ENCODE data around the gene PDLIM7.

The PDLIM7 gene

DNA sequence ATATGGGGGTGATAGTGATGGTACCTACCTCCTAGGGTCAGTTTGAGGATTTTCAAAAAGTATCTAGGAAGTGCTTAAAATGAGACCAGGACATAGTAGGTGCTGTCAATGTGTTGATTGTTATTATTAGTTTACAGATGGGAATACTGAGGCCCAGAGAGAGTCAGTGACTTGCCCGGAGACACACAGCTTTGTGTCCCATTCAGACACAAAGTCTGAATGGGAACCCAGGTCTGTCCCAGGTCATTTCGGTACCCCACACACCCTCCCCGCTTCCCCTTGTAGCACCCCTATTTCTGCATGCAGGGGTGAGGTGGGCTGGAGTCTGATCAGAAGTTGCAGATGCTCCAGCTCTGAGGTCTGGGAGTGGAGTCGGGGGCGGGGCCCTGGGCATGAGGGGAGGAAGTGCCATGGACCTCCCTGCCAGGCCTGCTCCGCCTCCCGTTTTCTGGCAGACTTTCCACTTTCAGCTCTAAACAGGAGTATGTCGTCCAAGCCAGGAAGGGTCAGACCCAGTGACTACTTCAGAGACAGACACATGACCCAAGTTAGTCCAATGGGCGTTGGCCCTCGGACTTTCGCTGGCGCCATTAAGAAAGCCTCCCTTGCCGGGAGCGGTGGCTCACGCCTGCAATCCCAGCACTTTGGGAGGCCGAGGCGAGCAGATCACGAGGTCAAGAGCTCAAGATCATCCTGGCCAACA lies 20.7 kb downstream of the PDLIM7 start:
- H3K4me3 ChIP-seq (replicated peaks; ENCODE audit: low read depth, low read length) = no peak overlapping the region
- TF ChIP-seq, protein P1, sequence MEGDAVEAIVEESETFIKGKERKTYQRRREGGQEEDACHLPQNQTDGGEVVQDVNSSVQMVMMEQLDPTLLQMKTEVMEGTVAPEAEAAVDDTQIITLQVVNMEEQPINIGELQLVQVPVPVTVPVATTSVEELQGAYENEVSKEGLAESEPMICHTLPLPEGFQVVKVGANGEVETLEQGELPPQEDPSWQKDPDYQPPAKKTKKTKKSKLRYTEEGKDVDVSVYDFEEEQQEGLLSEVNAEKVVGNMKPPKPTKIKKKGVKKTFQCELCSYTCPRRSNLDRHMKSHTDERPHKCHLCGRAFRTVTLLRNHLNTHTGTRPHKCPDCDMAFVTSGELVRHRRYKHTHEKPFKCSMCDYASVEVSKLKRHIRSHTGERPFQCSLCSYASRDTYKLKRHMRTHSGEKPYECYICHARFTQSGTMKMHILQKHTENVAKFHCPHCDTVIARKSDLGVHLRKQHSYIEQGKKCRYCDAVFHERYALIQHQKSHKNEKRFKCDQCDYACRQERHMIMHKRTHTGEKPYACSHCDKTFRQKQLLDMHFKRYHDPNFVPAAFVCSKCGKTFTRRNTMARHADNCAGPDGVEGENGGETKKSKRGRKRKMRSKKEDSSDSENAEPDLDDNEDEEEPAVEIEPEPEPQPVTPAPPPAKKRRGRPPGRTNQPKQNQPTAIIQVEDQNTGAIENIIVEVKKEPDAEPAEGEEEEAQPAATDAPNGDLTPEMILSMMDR (IDR thresholded peaks at IDR 0.05; ENCODE audit: low read length, missing control alignments) = no peak
- DNase-seq (ENCODE audit: low read depth) = peak; percentile 62

DNA sequence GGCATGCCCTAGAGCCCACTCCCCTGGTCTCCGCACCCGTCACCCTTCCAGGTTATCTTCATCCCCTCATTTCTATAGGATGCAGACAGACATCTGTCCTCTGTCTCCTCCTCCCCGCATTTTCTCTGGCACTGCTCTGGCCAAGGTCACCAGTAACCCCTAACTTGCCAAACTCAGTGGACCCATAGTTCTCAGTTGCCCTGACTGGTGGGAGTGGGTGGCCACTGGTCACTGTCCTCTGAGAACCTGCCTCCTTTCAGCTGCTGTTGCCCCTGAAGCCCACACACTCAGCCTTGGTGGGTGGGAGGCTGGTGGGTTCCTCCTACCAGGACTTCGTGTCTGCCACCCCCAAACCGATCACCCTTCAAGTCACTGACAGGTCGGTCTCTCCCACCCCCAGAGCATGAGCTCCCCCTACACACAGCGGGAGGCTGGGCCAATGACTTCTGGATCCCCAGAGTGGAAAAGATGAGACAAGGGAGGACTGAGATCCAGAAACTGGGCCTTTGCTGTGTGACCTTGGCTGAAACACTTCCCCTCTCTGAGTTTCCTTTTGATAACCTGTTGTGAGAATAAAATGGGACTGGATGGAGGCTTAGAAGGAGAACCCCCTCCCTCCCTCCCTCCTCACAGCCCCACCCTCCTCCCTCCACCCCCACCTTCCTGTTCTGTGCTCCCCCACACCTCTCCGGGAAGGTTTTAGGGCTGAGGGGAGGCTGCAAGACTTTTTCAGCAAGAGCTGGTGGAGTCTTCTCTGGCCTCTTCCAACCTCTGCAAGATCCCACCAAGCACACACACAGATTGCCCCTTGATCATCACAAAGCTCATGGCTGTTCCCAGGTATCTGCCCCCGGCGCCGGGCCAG lies 21.6 kb downstream of the PDLIM7 start:
- no peak for DNase-seq (ENCODE audit: low read depth)
- no peak overlapping the region for H3K4me3 ChIP-seq (replicated peaks; ENCODE audit: low read depth, low read length)
- TF ChIP-seq, protein P1 (IDR thresholded peaks at IDR 0.05; ENCODE audit: low read length, missing control alignments) = no peak

DNA sequence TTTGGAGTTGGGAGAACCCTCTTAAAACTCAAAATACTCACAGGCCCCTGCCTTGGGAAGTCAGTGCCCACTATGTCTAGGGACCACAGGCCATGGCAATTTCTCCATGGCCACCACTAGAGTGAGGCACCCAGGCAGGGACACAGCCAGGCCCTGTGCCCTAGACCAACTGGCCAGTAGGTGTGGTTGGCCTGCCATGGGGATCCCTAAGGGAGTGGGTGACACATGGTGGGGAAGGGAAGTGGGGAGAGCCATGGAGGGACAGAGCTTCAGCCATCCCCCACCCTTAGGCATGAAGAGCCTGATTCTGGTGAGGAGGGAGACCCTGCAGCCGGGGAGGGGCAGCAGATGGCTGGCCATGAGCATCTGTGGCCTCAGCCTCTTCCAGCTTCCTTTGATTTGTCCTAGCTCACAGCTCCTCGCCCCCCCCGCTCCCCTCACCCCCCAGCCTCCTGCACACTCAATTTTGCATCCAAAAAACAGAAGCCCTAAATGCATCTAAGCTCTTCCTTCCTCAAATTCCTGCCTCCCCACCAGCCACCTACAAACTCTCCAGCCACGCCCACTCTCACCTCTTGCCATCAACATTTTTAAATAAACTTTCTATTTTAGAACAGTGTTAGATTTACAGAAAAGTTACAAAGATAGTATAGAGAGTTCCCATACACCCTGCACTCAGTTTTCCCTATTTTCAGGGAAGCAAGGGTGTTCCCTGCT lies 22.4 kb downstream of the PDLIM7 start:
- TF ChIP-seq, protein P1 (IDR thresholded peaks at IDR 0.05; ENCODE audit: low read length, missing control alignments) = no peak
- DNase-seq (ENCODE audit: low read depth) = no peak
- H3K4me3 ChIP-seq (replicated peaks; ENCODE audit: low read depth, low read length) = no peak overlapping the region

DNA sequence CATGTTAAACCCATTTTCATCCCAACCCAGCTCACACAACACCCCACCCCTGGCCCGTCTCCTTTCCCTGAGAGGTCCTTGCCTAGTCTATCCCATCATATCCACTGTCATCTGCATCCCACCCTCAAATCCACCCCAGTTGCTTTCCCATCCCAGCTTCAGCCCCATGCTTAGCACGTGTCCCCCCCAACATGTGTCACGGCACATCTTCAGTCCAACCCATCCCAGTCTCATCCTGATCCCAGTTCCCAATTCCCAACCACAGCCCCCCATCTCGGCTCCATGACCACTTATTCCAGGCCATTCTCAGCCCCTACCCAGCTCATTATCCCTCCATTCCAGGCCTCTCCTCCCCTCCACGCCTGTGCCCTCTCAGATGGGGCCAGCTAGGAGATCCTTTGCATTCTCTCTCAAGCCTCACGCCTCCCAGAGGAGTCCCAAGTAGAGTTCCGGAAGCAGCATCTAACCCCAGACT lies 23.4 kb downstream of the PDLIM7 start:
- DNase-seq (ENCODE audit: low read depth) = no peak
- H3K4me3 ChIP-seq (replicated peaks; ENCODE audit: low read depth, low read length) = no peak overlapping the region
- TF ChIP-seq, protein P1 (IDR thresholded peaks at IDR 0.05; ENCODE audit: low read length, missing control alignments) = no peak

DNA sequence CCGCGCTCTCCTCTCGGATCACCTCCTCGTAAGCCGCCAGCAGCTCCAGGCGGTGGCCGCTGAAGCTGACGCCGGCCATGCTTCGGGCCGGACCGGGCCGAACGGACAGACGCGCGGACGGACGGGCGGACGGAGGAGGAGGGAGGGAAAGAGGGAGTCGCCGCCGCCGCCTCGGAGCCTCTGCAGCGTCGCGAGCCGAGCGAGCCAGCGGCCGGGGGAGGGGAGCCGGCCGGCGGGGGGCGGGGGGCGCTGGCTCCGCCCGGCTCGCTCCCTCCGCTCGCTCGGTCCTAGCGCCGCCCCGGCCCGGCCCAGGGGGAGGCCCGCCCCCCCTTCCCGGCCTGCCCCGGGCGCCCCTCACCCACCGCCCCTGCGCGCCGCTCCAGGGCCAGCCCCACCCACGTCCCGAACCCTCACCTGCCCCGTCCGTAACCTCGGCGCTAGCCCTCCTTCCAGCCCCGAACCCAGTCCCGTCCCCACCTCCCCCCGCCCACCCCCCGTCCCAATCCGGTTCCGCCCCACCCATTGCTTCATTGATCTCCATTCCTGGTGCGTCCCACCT lies 23.9 kb downstream of the PDLIM7 start, which contains the start of gene DBN1:
Gene DBN1 (minus strand): TSS at position 192 of the 559 bp plus-strand sequence. CDS start 113 bp downstream, at position 79.
- TF ChIP-seq, protein P1 (IDR thresholded peaks at IDR 0.05; ENCODE audit: low read length, missing control alignments) = no peak
- peak within 1 kb of the TSS; percentile 77 for H3K4me3 ChIP-seq (replicated peaks; ENCODE audit: low read depth, low read length)
- DNase-seq (ENCODE audit: low read depth) = peak; percentile 52

All from fibroblast of pulmonary artery (primary cell).